Stimulated activated CD8-positive, alpha-beta memory T cell treated with anti-CD3 and anti-CD28 coated beads, Interleukin-15, amount 100 ng/mL, for 48 hours (primary cell): ENCODE data around the gene PPM1E.
"Not testable (repeated sequence)": the region's sequence is repeated elsewhere in the genome, so short reads cannot be mapped to it uniquely, and the experiment has no call there.

ENCODE experiments used
- DNase-seq, 2 donors: peaks; one replicate each; pipeline ENCODE4 v3.0.0-alpha.2; 2020; ENCODE audit warnings: low read depth in 2 of 2

Gene PPM1E

DNA sequence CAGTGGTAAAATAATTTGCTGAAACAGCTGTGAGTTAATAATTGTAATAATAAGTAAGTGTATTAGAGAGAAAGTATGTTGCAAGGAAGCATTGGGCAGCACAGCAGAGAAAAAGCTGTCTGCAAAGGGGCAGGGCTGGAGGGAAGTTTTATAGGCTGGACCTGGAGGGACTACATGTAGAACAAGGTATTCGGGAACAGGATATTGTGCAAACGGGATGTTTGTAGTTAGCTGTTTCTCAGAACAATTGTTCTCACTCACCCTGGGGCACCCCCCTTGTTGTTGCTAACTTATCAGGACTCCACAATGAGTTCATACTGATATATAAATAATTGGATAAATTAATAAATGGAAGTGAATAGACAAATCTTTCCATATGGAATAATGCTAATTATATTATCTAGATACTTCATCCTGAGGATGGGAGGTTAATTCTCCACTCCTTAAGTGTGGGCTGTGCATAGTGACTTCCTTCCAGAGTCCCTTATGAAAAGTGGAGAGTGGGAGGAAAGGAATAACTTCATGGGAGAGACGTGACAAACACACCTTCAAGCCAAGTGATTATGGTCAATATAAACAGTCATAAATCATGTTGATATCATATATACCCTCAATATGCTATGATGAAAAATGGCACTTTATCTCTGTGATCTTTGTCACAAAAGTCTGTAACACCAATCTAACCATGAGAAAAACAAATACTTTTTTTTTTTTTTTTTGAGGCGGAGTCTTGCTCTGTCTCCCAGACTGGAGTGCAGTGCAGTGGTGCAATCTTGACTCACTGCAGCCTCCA lies 85.4 kb downstream of the PPM1E start:
- DNase-seq: no peak

GRCh38 chr17:58846413-58846812 lies 90.8 kb downstream of the PPM1E start:
- not testable (repeated sequence) for DNase-seq

DNA sequence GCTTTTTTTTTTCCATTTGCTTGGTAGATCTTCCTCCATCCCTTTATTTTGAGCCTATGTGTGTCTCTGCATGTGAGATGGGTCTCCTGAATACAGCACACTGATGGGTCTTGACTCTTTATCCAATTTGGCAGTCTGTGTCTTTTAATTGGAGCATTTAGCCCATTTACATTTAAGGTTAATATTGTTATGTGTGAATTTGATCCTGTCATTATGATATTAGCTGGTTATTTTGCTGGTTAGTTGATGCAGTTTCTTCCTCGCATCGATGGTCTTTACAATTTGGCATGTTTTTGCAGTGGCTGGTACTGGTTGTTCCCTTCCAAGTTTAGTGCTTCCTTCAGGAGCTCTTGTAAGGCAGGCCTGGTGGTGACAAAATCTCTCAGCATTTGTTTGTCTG lies 94.5 kb downstream of the PPM1E start:
- not testable (repeated sequence) for DNase-seq

- no peak for DNase-seq
Observed at GRCh38 chr17:58865301-58865700, 109.6 kb downstream of the PPM1E start.

- no peak for DNase-seq
Observed at GRCh38 chr17:58870747-58871146, 115.1 kb downstream of the PPM1E start.

GRCh38 chr17:58873926-58874325 lies 118.3 kb downstream of the PPM1E start:
- DNase-seq: no peak

DNA sequence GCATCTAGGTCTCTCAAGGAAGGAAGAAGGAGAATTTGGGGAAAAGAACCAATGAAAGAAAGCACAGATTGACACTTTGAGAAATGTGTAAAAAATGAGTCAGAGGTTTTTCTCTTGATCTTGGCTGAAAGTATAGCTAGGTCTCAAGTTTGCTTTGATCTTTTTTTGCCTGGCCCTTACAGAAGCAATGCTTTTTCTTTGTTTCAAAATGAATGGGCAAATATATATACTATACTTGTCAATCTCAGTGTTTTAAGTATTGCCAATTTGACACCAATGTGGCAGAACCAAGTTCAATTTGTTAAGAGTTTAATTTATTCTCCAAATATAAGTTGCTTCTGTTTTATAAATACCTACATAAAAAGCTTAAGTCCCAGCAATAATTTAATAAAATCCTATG lies 119.6 kb downstream of the PPM1E start:
- no peak for DNase-seq

DNA sequence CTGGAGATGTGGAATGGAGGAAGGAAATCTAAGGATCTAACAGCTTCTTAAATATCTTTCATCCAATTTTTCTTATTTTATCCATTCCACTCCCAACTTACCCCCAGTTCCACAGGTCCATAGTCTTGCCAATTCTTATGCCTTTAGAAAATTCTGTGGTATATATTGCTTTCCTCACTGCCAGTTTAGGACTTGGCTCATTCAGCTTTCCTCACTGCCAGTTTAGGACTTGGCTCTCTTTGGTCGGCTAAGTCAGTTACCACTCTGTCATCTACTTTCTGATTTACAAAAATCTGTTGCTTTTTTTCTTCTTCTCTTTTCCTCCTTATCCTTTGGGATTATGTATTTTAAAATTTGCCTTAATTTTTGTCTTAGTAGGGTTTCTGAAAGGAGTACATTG lies 128.5 kb downstream of the PPM1E start:
- DNase-seq: no peak

- no peak for DNase-seq
Observed at GRCh38 chr17:58886514-58886913, 130.9 kb downstream of the PPM1E start.

DNA sequence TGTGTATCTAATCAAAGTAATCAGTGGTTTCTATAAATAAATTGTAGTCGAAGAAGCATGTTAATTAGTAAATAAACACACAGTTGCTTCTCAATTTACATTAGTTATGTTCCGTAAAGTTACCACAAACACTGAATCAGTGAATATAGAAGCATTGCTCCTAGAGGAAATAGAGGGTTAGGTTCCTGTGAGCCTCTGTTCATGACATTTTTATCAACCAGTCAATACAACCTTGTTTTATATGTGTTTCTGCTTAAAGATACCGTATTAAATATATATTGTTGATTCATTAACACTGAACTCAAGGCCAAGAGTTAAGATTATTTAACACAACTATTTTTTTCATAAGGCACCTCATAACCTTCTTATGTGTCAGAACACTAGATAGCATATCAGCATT lies 134.3 kb downstream of the PPM1E start:
- no peak for DNase-seq

DNA sequence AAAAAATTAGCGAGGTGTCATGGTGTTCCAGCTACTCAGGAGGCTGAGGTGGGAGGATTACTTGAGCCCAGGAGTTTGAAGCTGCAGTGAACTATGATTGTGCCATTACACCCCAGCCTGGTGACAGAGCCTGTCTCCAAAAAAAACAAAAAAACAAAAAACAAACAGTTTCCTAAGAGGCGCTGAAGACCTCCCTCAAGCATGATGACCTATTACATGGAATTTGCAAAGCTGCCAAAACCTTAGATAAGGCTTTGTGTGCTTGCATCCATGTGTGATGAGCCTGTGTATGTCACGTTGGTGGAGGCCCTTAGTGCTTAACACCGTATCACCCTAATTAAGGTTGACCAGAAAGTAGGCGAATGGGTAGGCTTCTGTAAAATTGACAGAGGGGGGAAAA lies 143.5 kb downstream of the PPM1E start:
- DNase-seq: no peak

- no peak for DNase-seq
Observed at GRCh38 chr17:58902322-58902721, 146.7 kb downstream of the PPM1E start.

- no peak for DNase-seq
Observed at GRCh38 chr17:58911741-58912343, 156.2 kb downstream of the PPM1E start.

DNA sequence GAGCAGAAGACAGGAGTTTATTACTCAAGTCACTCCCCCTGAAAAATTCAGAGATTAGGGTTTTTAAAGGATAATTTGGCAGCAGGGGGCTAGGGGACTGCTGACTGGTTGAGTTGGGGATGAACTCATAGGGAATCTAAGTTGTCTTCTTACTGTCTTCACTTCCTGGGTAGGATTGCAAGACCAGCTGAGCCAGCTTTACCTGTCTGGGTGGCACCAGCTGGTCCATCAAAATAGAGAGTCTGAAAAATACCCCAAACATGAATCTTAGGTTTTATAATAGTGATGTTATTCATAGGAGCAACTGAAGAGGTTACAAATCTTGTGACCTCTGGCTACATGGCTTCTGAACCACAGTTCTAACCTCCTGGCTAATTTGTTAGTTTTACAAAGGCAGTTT lies 157.9 kb downstream of the PPM1E start:
- DNase-seq: no peak

GRCh38 chr17:58913971-58914769 lies 158.5 kb downstream of the PPM1E start:
- DNase-seq: no peak

GRCh38 chr17:58917228-58917627 lies 161.6 kb downstream of the PPM1E start:
- no peak for DNase-seq

DNA sequence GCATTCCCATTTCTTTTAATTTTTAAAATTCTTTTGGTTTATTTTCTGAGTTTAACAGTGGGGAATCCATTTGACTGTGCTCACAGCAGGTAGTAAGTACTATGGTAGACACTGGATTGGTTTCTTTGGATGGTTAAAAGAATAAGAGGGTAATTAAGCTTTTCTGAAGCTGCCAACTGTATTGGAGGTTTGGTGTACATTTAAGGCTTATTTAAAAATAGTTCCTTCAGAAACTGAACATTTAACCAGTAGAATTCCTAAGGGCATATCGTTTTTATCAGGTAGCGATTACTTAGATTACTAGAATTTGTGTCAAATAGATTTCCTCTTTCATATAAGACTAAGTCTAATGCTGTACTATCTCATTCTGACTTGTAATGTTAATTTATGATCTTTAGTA lies 162.4 kb downstream of the PPM1E start:
- DNase-seq: no peak

- no peak for DNase-seq
Observed at GRCh38 chr17:58918884-58919283, 163.2 kb downstream of the PPM1E start.

GRCh38 chr17:58920773-58921172 lies 165.1 kb downstream of the PPM1E start:
- no peak for DNase-seq

- DNase-seq: no peak
Observed at GRCh38 chr17:58932956-58933355, 177.3 kb downstream of the PPM1E start.

DNA sequence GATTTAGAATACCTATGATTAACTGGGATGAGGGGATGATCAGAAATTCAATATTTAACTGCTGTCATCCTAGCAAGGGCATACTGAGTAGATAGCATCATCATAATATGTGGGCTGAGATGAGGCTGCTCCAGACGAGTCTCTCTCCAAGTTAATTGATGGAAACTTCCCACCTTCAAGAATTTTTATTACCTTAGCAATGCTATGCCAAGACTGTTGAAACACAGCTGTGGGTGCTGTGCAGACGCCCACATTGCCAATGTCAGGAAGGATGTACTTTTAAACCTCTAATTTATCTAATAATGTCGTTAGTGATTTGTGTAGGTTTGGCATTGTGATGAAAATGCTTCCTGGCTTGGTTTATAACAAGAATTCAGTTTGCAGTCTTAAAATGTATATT lies 180.6 kb downstream of the PPM1E start:
- DNase-seq: no peak

- DNase-seq: no peak
Observed at GRCh38 chr17:58944166-58944565, 188.5 kb downstream of the PPM1E start.

- no peak for DNase-seq
Observed at GRCh38 chr17:58947411-58947810, 191.8 kb downstream of the PPM1E start.
